Measurements from ENCODE around the gene GPHN. TPM values are rescaled to one million over a fixed set of nuclear protein-coding genes. Genes with fewer than 3 reads are reported as not detected.

Gene GPHN
- total and polyA plus RNA-seq, 2 of the 8 experiments (the other 6 are each of a cell fraction or from before 2014, with no cell fraction given) = 6.0 to 16.0 TPM

GRCh38 chr14:66487164-66487563 lies 20.8 kb upstream of the GPHN start:
- Histone ChIP-seq H2BK15ac (ENCODE audit: low read length) (no peak overlapping the region), H2AFZ (ENCODE audit: low read length) (no peak overlapping the region), H4K8ac (ENCODE audit: extremely low read depth, insufficient read depth, low read length) (no peak overlapping the region), H3K4me2 (ENCODE audit: insufficient read depth in 1 of 2, low read depth in 2 of 2, low read length in 2 of 2) (no peak overlapping the region), H3K4me3 (ENCODE audit: extremely low read depth in 1 of 4, insufficient read depth in 2 of 4, low read depth in 3 of 4, low read length in 4 of 4) (no peak overlapping the region), H3K56ac (replicated peaks; ENCODE audit: insufficient read length, low read depth, low read length) (no peak overlapping the region), H3K79me2 (ENCODE audit: control insufficient read depth in 1 of 2, insufficient read depth in 2 of 2, low read length in 2 of 2) (no peaks in the 10 kb centered on the region), H3K9ac (replicated peaks in 1 of 4; ENCODE audit: extremely low read depth in 1 of 4, low read depth in 3 of 4, low read length in 3 of 4) (no peak overlapping the region), H3K4ac (replicated peaks; ENCODE audit: insufficient read length, low read depth, low read length) (no peak overlapping the region), H2BK12ac (ENCODE audit: low read depth, low read length) (no peak overlapping the region), H3K79me1 (ENCODE audit: low read depth, low read length) (no peaks in the 10 kb centered on the region), H3K27me3 (replicated peaks in 1 of 4; ENCODE audit: control insufficient read depth in 3 of 4, extremely low read depth in 1 of 4, insufficient read depth in 3 of 4, low read length in 3 of 4) (no peaks in the 10 kb centered on the region), H2BK20ac (ENCODE audit: low read length) (no peak overlapping the region), H2BK120ac (replicated peaks; ENCODE audit: low read depth, low read length) (no peak overlapping the region), H2BK5ac (ENCODE audit: low read depth, low read length) (no peak overlapping the region), H3K23ac (ENCODE audit: insufficient read length) (no peak overlapping the region), H4K5ac (ENCODE audit: insufficient read length, low read depth, low read length) (no peak overlapping the region), H3K36me3 (ENCODE audit: control insufficient read depth in 2 of 4, insufficient read depth in 4 of 4, low read length in 3 of 4) (no peaks in the 10 kb centered on the region), H3K9me3 (ENCODE audit: insufficient read depth in 2 of 2, low read depth in 1 of 2, low read length in 1 of 2) (no peaks in the 10 kb centered on the region), H3K18ac (ENCODE audit: extremely low read depth, low read length) (no peak overlapping the region), H2AK5ac (ENCODE audit: low read depth, low read length) (no peak overlapping the region), H3K23me2 (ENCODE audit: low read depth, low read length) (no peaks in the 10 kb centered on the region), H3K14ac (ENCODE audit: insufficient read length) (no peak overlapping the region), H4K91ac (replicated peaks; ENCODE audit: insufficient read length, low read length) (no peak overlapping the region), H3K4me1 (replicated peaks in 1 of 4; ENCODE audit: control insufficient read depth in 3 of 4, insufficient read depth in 4 of 4, low read length in 3 of 4) (no peaks in the 10 kb centered on the region), H4K20me1 (replicated peaks in 1 of 2; ENCODE audit: control insufficient read depth in 1 of 2, insufficient read depth in 2 of 2, low read length in 2 of 2) (no peaks in the 10 kb centered on the region), H3K27ac (ENCODE audit: low read depth, low read length) (no peak overlapping the region)
- ChIA-PET POLR2A (ENCODE audit: partially characterized antibody) (no interaction called here), CTCF (ENCODE audit: partially characterized antibody) (interaction anchor here (0.8 to 1.5 kb wide), 2 partner anchors 11 to 20 kb away, joined by 3 to 6 read pairs; partner anchors contain the start of gene GPHN)
- FAIRE-seq (no peak), DNase-seq (ENCODE audit: low read depth in 1 of 2, low spot score in 2 of 2) (no peak)
- WGBS, 2 experiments (ENCODE audit: extremely low coverage in 1 of 2, insufficient coverage in 1 of 2, insufficient read length in 1 of 2, insufficient replicate concordance in 2 of 2, low coverage in 1 of 2, low lambda C conversion rate in 2 of 2, missing lambda C conversion rate in 1 of 2) = 90% methylated on average over 2 of the region's 2 CpGs; no CpG with 5 or more reads in 1 of the 2 experiments
- TF ChIP-seq EGR1 (IDR thresholded peaks at IDR 0.05; ENCODE audit: borderline replicate concordance, low read depth, low read length) (no peak), TAF7 (optimal IDR thresholded peaks at IDR 0.05; ENCODE audit: borderline replicate concordance, low read depth, low read length) (no peak), CTCF (IDR thresholded peaks at IDR 0.05; ENCODE audit: control extremely low read depth in 1 of 3, insufficient read depth in 1 of 3, low read depth in 1 of 3, low read length in 3 of 3) (no peak), KDM1A (IDR thresholded peaks at IDR 0.05; ENCODE audit: borderline replicate concordance, low read length) (no peak), ATF3 (IDR thresholded peaks at IDR 0.05; ENCODE audit: insufficient read depth, low read depth, low read length) (no peak), RNF2 (IDR thresholded peaks at IDR 0.05; ENCODE audit: borderline replicate concordance, low read depth, low read length, missing control alignments, poor library complexity, severe bottlenecking) (no peak), BCL11A (IDR thresholded peaks at IDR 0.05; ENCODE audit: low read depth in 2 of 2, low read length in 2 of 2) (no peak), POU5F1 (IDR thresholded peaks at IDR 0.05; ENCODE audit: low read depth, low read length) (no peak), PHF8 (conservative IDR thresholded peaks at IDR 0.05; ENCODE audit: low read depth, low read length) (no peak), RFX5 (IDR thresholded peaks at IDR 0.05; ENCODE audit: borderline replicate concordance, low read depth, low read length) (no peak), POLR2A (IDR thresholded peaks at IDR 0.05; ENCODE audit: control extremely low read depth in 1 of 2, low read depth in 2 of 2, low read length in 2 of 2) (no peak)

Measured in H1 (cell line).